HG03025 (cell line): ENCODE measurements around the gene RHBDD1.

Experiments
- ATAC-seq: cut with Tn5 transposase; IDR thresholded peaks from one replicate; pipeline ENCODE4 v1.9.1; 2021; ENCODE audit warnings: mild to moderate bottlenecking, moderate library complexity; ENCODE audit not compliant: unreplicated experiment, low FRiP score

RHBDD1 gene

DNA sequence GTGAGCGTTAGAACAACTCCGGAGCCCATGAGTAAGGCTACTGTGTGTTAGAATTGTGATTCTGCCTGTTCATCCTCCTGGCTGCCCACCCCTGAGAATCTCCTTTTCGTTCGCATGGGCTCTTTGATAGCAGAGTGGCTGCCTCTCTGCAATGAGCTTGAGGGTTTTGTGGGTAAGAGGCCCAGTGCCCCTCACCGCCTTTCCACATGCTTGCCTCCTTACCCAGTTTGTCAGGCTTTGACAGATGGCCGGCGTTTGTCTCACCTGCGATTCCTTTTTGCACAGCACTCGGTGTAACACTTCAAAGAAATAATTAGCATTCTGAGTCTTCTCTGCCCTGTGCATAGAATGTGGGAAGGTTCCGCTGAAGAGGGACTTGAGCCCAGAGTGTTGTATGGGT lies 138.0 kb downstream of the RHBDD1 start:
- no peak for ATAC-seq

DNA sequence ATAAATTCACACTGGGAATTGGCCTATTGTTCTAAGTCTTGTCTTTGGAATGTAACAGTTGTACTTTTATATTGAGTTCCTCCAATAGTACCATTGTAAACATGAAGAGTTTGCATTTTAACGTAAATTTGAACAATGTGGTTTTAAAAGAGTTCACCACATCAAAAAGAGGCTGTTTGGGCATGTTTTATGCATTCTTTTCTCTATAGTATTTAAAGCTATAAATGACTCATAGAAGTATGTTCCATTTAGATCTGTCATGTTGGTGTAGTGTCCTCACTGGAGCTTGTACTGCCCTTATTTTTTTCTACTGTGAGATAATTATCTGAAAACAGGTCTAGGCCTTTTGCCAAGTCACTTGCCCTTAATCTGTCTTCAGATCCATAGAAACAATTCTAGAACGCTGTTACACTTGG lies 141.9 kb downstream of the RHBDD1 start:
- no peak for ATAC-seq

DNA sequence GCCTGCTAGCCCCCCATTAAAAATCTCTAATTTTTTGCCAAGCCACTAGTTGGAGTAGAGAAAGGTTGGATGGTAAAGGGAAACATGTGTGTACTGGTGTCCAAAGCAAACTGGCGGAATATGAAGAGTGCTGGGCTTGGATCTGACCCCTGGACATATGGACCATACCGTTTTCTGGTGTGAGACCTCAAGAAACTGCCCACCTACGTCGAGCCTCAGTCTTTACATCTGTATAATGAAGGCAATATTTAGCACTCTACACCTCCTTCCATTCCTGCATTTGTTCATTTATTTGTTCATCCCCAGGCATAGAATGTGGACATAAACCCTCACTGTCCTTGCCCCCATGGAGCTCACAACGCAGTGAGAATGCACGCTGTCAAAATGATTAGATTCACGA lies 142.4 kb downstream of the RHBDD1 start:
- no peak for ATAC-seq

DNA sequence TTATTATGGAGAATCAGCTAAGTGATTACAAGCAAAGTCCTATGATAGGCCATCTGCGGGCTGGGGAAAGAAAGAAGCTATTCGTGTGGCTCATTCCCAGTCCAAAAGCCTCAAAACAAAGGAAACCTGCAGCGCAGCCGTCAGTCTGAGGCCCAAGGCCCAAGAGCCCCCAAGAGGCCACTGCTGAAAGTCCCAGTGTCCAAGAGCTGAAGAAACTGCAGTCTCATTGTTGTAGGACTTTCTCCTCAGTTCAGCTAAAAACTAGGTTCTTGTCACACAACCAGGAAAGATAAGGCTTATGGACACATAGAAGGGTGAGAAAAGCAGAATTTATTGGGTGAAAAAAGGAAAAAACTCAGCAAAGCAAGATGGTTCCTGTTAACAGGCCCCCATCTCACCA lies 143.2 kb downstream of the RHBDD1 start:
- no peak for ATAC-seq

DNA sequence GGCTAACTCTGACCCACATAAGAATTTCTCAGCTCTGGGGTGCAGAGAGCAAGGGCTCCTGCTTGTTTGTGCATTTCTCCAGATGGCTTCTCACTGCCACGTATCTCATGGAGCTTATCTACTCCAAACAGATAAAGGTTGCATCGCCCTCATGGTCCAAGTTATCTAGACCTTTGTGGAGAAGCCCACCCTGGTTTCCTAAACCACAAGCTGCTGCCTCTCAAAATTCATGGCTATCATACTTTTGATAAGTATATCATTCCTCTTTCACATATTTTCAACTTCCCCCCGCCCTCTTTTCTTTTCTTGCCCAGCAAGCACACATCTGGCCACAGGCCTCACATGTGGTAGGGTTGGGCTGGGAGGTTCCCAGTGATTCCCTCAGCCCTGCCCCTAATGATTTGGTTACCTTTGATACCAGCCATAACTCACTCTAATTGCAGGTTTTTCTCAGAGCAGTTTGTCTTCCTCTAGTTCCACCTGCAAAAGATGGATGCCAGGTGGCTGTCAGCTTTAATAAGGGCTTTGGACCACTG lies 146.0 kb downstream of the RHBDD1 start:
- ATAC-seq = no peak

DNA sequence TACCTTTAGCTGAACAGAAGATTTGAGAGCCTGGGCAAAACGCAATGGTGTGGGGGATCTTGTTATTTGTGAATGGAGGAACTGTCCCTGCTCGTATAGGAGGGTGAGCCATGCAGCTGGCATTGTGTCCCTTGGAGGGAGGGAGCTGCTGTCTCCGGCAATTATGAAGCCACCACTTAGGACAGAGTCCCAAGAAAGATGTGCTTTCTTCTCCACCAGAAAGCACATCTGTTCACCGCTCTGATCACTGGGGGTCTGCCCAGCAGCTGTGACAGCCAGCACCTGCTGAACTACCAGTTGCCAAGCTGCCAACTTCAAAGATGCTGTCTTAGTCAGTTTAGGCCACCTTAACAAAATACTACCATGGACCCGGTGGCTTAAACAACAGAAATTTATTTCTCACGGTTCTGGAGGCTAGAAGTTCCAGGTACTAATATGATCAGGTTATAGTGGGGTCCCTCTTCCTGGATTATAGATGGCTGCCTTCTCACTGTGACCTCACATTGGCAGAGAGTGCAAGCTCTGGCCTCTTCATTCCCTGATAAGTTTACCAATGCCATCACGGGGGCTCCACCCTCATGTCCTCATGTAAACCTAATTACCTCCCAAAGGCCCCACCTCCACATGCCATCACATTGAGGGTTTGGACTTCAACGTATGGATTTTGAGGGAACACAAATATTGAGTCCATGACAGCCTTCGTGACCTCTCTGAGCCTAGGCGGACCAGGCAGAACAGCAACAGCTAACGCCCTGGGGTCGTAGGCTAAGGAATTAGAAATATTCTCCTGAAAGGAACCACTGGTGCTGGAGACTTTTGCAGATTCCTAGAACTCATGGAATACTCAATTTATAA lies 148.3 kb downstream of the RHBDD1 start:
- ATAC-seq = peak; percentile 8

DNA sequence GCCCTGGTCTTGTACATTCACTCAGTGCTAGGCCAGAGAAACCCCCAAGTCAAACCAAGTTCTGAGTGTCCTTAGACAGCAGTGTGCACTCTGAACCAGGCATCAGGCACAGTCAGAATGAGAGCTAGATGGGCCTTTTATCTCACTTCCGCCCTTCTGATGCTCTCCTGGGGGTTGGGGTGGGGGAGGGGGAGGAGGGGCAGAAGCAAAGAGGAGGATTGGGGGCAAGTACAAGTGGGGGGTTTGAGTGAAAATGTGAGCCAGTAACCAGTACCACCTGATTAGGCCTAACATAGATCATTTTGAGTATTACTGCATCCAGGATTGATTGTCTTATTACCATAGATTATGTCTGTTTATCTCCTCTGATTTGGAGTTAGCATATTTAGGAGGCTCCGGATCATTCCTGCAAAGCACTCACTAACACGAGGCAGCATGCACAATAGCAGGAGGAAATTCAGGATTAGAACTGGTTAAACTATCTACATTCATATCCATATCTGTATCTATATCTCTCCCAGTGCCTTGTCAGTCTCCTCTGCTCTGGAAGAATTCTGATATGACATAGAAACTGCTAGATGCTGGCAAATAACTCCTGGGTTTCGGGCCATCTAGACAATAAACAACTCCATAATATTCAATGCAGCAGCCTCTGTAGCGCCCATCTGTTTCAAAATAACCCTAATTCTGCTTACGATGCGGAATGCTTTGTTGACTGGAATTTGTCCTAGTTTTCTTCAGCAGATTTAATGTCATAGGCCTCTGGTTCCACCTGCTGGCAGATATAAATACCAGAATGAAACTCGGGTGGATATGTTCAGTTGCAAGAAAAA lies 149.1 kb downstream of the RHBDD1 start:
- peak; percentile 96 for ATAC-seq

DNA sequence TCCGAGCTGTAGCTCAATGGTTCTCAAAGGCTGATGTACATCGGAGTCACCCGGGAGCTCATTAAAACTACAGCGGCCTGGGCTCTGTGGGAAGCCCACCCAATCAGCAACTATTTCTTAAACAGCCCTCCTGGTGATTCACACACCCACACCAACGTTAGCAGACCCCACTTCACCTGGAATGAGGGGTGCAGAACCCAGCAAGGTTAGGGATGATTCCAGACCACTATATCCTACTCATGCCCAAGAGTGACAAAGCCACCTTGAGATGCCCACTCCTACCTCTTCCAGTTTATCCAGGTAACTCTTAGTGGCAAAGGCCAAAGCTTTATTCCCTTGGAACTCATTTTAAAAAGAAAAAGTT lies 149.7 kb downstream of the RHBDD1 start:
- ATAC-seq = no peak

DNA sequence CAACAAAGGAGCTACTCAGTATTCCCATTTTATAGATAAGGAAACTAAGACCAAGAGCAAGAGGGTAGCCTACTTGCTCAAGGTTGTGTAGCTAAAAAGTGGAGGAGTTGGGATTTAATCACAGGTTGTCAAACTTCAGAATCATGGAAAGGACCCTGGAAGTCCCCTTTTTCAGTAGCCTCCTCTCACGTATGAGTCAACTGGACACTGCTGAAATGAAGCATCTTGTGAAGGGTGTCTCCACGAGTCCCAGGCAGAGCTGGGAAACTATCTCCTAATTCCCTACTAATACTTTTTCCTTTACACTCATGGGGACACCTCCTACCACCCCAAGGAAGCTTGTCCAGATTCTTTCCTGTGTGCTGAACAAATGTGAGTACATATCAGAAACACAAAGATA lies 155.8 kb downstream of the RHBDD1 start:
- ATAC-seq = no peak

DNA sequence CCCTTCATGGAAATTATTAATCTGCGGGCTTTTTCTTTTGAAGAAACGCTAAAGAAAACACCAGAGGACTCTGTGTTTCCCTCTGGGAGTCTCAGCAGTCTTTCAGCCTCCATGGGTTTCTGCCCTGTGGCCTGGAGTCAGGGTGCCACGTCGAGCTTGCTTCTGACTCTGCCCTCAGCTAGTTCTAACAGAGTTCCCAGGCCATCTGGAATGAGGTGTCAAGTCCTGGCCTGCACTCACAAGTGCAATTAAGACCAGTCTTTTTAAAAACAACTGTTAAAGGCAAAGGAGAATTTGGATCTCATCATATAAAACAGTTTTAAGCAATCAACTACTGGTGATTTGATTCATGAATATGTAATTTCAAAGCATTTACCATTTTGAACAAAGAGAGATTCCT lies 157.3 kb downstream of the RHBDD1 start:
- ATAC-seq = no peak

DNA sequence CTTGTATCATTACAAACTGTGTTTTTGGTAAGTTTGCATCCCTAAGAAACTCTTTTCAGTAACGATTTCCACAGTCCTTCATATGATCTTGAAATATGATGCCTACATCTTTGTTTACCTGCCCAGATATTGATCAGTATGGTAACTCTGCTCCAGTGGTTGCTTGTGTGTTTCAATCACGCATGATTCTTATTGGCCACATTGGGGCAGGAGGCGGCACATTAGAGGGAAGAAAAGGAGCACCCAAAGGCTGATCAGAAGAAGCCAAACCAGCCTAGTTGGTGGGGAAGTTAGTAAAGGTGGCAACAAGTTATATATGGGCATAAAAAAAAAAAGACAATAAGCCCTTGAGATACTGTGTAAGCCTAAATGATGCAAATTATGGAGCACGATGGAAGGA lies 158.9 kb downstream of the RHBDD1 start:
- no peak for ATAC-seq

DNA sequence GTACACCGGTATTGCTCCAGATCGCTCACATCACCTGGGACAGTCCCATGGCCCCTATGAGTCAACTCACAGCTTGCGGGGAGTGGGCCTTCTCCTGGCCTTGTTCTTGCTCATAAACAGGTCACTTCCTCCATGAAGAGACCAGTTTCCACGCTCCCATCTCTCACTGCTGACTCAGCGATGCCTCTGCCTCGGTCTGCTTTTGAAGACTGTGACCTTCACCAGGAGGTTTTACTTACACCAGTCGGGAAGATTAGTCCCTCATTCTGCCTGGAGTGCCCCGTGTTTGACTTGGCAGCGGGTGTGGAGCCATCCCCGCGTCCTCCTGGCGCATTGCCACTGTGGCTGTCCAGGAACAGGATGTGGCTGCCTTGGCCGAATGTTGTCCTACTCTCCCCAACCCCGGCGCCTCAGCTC lies 159.8 kb downstream of the RHBDD1 start:
- no peak for ATAC-seq

DNA sequence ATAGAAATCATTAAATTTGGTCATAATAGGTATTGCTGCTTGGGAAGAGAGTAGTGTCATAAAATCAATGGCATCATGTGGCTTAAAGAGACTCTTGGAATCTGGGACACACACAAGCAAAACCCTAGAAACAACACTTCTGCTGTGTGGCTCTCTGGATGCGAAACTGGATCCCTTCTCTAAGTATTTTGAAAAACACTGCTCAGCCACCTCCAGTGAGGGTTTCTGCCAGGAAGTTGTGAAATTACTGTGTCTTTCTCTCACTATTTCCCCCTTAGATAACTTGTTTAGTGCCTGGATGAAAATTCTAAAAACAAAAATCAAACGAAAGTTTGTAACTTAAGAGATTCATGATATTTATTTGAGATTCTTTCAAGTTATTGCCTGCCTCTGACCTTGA lies 163.8 kb downstream of the RHBDD1 start:
- ATAC-seq = no peak

DNA sequence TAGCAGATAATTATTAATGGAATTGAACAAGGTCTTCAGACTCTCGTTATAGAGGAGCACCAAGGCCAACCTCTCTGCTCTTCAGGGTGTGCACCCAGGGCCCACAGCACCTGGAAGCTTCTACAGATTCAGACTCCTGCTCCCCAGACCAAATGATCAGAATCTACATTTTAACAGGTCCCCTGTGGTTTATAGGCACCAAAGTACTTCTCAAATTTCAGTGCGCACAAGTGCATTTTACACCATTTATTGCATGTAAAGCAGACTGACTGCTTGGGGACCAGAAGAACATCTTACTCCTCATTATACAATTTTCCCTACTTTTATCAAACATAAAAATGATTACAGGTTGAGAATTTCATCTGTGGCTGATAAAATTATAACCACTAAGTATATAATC lies 164.3 kb downstream of the RHBDD1 start:
- no peak for ATAC-seq

DNA sequence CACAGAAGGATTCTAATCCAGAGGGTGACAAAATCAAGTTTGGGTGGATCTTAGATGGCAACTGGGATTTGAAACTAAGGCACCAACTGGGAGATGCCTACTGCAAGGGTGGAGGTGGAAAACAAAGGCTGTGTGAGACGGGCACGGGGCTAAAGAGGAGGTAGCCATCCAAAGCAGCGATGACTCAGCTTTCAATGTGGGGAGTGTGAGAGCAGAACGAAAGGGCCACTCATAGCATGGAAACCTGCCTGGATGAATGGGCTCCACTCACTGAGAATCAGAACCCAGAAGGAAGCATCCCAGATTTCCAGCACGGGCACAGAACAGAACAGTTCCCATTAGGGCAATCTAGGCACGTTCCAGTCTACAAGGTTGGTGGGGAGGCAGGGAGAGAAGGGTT lies 168.6 kb downstream of the RHBDD1 start:
- ATAC-seq = no peak

DNA sequence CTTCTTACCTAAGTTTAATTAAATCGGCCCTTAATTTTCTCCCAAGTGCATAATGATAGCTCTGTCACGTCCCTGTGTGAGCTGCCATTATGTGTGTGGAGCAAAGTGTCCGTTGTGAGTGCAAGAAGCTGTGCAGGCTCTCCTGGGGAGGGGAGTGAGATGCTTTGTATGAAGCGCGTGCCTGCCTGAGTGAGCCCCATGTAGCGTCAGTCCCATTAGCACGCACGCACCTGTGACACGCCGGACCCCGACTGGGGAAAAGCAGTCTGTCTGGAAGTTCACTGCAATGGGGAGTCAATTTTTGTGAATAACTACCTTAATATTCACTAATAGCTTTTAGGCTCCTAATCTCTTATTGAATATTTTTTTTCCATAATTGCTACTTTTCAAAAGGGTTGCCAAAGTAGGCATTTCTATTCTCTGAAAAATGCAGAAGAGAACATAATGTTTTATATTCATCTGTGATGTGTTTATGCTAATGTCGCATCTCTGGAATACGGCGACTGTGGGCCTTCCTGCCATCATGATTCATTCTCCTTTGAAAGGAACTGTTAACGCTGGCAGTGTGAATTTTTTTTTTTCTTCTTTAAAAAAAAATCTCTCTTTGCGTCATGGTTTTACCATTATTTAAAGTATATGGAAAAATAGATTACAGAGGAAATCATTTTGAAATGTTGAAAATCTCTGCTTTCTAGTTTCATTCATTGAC lies 170.5 kb downstream of the RHBDD1 start:
- no peak for ATAC-seq

DNA sequence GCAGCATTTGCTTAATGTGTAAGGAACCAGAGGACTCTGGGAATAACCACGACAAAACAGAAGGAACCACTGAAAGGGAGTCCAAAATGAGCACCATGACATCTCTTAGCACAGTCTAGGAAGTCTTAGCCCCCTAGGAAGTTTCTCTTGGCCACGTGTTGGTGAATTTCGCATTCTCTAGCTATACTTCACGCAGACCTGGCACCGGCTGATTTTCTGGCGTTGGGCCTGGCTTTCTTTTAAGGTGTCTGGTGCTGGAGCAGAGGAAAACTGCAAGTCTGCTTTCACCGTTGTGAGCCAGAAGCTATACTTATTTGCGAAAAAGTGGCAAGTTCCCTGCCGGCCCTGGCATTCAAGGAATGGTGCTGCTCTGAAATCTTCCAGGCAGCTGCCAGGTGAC lies 171.3 kb downstream of the RHBDD1 start:
- ATAC-seq = no peak

DNA sequence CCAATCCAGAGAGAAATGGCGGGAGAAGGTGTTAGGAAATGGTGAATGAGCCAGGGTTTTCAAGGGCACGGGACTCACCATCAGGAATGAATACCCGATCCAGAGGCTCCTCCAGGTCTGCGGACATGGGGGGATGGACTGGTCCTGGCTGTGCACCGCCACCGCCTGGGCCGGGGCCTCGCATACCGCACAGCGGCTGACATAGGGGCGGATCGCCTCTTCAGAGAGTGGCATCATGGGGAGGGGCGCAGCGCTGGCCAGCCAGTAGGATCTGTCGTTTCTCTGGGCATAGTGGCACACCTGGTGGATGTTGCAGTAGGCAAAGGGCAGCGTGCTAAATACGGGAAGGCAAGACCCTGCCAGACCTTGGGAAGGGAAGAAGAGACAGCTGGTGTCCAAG lies 172.1 kb downstream of the RHBDD1 start:
- ATAC-seq = no peak

DNA sequence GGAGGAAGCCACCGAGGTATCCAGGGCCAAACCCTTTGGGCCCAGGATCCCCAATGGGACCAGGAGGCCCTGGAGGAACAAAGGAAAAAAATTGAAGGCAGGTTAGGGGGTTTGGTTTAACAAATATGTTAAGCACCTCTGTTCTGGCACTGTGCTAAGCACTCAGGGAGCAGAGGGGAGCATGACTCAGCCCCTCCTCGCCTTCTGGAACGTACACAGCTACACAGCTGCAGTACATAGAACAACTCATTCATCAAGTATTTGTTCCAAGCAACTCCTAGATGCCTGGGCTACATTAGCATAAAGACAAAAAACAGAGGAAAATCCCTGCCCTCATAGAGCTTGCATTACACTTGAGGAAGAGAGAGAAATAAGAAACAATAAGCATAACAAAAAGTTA lies 174.6 kb downstream of the RHBDD1 start:
- no peak for ATAC-seq

DNA sequence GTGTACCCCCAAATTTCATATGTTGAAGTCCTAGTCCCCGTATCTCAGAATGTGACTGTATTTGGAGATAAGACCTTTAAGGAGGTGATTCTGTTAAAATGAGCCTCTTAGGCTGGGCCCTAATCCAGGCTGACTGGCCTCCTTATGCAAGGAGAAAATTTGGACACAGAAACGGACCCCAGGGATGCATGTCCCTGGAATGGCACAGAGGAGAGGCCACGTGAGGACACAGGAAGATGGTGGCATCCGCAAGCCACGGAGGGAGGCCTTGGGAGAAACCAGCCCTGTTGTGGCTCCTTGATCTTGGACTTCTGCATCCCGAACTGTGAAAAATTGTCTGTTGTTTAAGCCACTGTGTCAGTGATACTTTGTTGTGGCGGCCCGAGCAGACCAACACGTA lies 177.5 kb downstream of the RHBDD1 start:
- no peak for ATAC-seq

DNA sequence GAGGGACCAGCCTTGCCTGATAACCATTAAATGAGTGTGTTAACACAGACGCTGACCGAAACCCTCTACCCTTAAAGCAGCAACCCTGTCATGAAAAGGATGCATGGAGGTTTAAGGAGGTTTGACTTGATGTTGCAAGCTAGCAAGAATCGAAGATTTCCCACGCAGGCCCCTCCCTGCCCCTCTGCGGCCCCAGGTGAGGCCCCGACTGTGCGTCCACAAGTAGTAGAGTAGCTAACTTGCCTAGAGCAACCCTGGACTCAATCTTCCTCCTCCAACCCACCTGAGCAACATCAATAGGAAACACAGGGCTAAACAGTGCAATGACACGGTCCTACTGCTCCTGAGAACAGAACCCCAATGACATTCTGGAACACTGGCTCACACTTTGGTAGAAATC lies 178.0 kb downstream of the RHBDD1 start:
- ATAC-seq = no peak
